Left renal pelvis (tissue), 4 donors: ENCODE results near the gene SEC63. TPM values are rescaled to one million over a fixed set of nuclear protein-coding genes. Genes with fewer than 3 reads are reported as not detected.

Experiments
- DNase-seq, 4 donors: peaks; one replicate each; pipeline ENCODE4 v3.0.0-alpha.2; 2013; ENCODE audit warnings: low read depth in 4 of 4, low spot score in 3 of 4
- polyA plus RNA-seq, 4 donors: library from polyadenylated mRNA; unstranded; fragments of 120-200 nt; gene quantifications; one replicate each; pipeline ENCODE4 v1.2.1, GENCODE V29; 2013; ENCODE audit not compliant: insufficient read length in 4 of 4

SEC63 gene
- polyA plus RNA-seq, 4 donors: 104 to 172 (median 152) TPM

- no peak for DNase-seq
Measured at GRCh38 chr6:107820338-107821261, 137.4 kb downstream of the SEC63 start.

GRCh38 chr6:107819964-107820337, 138.1 kb downstream of the SEC63 start:
- DNase-seq: no peak

GRCh38 chr6:107819217-107819616, 138.8 kb downstream of the SEC63 start:
- no peak for DNase-seq

DNA sequence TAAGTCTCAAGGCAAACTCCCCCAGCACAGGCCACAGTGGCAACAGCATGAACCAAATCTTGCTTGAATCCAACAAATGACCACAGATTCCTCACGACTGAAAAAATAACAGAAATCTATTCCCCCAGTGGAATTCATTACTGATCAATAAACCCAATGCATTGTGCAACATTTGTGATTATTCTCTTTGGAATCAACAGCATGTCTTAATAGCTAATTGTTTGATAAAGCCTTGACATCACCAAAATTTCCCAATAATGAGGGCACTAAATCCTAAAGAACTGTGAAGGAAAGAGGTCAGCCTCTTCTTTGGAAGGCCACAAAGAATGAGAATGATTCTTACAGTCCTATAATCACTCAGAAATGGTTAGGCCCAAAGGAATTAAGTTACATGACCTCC, 139.7 kb downstream of the SEC63 start:
- no peak for DNase-seq

DNA sequence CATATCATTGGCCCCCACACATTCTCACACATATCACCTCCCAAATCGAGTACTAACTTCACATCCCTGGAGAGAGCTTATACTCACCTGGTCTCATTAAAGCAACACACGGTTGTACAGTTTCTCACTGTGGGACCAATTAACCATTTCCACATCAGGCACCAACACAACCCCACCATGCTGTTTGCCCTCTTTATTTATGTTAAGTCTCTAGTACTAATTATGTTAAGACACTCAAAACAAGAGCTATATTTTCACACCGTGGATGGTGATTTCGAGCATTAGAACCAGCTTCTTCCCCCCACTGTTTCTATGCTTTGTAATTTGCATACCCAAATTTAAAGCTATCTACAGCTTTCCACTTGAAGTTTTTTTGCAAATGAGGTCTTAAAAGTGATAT, 140.2 kb downstream of the SEC63 start:
- no peak for DNase-seq

Other genes with a start within 250 kb of the SEC63 start
- gene SCML4, start 133.9 kb downstream of the SEC63 start, polyA plus RNA-seq: 1 to 10 TPM in 2 of 4 donors, under 1 TPM in 2; 0.73 to 1.5 (median 1.0) TPM
- gene OSTM1, start 116.5 kb upstream of the SEC63 start, polyA plus RNA-seq: 10 to 100 TPM; 27.7 to 34.6 (median 30.0) TPM
- under 1 TPM in 1 of 4 donors, not detected in 3; 0.05 TPM for gene NR2E1, start 207.8 kb upstream of the SEC63 start, polyA plus RNA-seq